ENCODE data around the gene FAM186B. TPM values are rescaled to one million over a fixed set of nuclear protein-coding genes. Genes with fewer than 3 reads are reported as not detected.

Gene FAM186B
- total and polyA plus RNA-seq, 2 donors (not counting 1 experiment from before 2014, with no cell fraction given) = 0.10 to 0.33 TPM

DNA sequence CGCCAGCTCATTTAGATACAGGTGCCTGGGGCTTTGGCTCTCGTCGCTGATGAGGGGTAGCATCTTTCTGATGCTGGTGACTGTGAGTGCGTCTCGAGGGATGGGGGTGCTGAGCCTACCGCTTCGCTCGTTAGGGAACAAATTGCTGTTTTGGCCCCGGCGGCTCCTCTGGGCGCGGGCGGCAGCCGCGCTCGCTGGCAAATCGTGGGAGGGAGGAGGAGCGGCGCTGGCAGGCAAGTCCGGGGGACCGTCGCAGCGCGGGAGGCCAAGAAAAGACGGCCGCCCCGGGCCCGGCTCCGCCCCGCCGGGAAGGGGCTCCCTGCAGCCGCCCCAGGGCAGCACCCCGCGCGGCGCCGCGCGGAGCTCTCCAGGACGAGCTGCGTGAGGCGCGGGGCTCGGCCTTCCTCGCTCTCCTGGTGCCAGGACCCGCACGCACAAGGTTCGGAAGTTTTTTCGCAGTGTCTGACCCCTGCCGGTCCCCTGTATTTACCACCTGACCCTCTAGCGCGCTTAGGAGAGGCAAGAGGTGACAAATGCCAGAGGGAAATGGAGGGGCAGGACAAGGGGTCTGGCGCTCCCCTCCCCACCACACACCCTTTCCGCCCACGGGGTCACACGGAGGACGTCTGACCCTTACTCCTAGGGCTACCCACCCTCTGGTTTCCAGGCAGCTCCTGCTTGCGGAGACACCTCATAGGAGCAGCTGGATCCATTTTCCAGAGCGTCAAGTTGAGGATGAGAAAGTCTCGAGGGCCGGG, 67.5 kb downstream of the FAM186B start:
- no peaks in the 10 kb centered on the region for H3K9me3 ChIP-seq (ENCODE audit: control insufficient read depth, insufficient read depth, low read depth, low read length)
- no peak overlapping the region for H3K9ac ChIP-seq (ENCODE audit: insufficient read depth, low read length)
- TF ChIP-seq EZH2 (IDR thresholded peaks at IDR 0.05; ENCODE audit: low read length, missing control alignments) = peak; percentile 95
- TF ChIP-seq, protein P1, sequence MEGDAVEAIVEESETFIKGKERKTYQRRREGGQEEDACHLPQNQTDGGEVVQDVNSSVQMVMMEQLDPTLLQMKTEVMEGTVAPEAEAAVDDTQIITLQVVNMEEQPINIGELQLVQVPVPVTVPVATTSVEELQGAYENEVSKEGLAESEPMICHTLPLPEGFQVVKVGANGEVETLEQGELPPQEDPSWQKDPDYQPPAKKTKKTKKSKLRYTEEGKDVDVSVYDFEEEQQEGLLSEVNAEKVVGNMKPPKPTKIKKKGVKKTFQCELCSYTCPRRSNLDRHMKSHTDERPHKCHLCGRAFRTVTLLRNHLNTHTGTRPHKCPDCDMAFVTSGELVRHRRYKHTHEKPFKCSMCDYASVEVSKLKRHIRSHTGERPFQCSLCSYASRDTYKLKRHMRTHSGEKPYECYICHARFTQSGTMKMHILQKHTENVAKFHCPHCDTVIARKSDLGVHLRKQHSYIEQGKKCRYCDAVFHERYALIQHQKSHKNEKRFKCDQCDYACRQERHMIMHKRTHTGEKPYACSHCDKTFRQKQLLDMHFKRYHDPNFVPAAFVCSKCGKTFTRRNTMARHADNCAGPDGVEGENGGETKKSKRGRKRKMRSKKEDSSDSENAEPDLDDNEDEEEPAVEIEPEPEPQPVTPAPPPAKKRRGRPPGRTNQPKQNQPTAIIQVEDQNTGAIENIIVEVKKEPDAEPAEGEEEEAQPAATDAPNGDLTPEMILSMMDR (conservative IDR thresholded peaks at IDR 0.05 in 1 of 2, IDR thresholded peaks at IDR 0.05 in 1 of 2; ENCODE audit: low read depth in 1 of 2, low read length in 2 of 2) = no peak
- H3K79me2 ChIP-seq (ENCODE audit: control insufficient read depth, insufficient read depth, low read length) = no peaks in the 10 kb centered on the region
- no peaks in the 10 kb centered on the region for H4K20me1 ChIP-seq (ENCODE audit: control insufficient read depth, extremely low read depth, insufficient read depth, low read length)
- H2AFZ ChIP-seq (ENCODE audit: low read length) = no peak overlapping the region
- no peaks in the 10 kb centered on the region for H3K36me3 ChIP-seq (ENCODE audit: control insufficient read depth, insufficient read depth, low read length)
- no peak overlapping the region for H3K27ac ChIP-seq (ENCODE audit: insufficient read depth, low read length)
- no peak for DNase-seq (ENCODE audit: low read depth in 2 of 2)
- H3K4me3 ChIP-seq (replicated peaks in 1 of 4; ENCODE audit: control extremely low read depth in 1 of 4, insufficient read depth in 1 of 4, low read depth in 3 of 4, low read length in 4 of 4) = peak overlapping the region; percentile 2 to 44 (median 36)
- H3K4me1 ChIP-seq (ENCODE audit: control insufficient read depth, extremely low read depth, insufficient read depth, low read length) = peaks cover 7% of the 10 kb centered on the region
- H3K27me3 ChIP-seq (ENCODE audit: control insufficient read depth, insufficient read depth, low read length) = peaks cover 33% of the 10 kb centered on the region
- H3K4me2 ChIP-seq (ENCODE audit: extremely low read depth, insufficient read depth, low read length) = peak overlapping the region; percentile 66

Other genes starting within 250 kb of the FAM186B start
- 14.1 and 22.1 TPM in 2 replicates for gene SPATS2, start 238.2 kb downstream of the FAM186B start, total RNA-seq
- 33.2 and 43.6 TPM in 2 replicates for gene SPATS2, start 238.2 kb downstream of the FAM186B start, polyA plus RNA-seq
- gene KCNH3, start 66.6 kb downstream of the FAM186B start, total RNA-seq = 0.17 and 0.26 TPM in 2 replicates
- 0.05 and 0.09 TPM in 2 replicates for gene KCNH3, start 66.6 kb downstream of the FAM186B start, polyA plus RNA-seq
- gene MCRS1, start 37.5 kb downstream of the FAM186B start, total RNA-seq = 37.5 and 52.2 TPM in 2 replicates
- gene MCRS1, start 37.5 kb downstream of the FAM186B start, polyA plus RNA-seq = 51.1 and 55.4 TPM in 2 replicates
- gene PRPF40B, start 17.9 kb upstream of the FAM186B start, total RNA-seq = 9.2 and 11.7 TPM in 2 replicates
- gene PRPF40B, start 17.9 kb upstream of the FAM186B start, polyA plus RNA-seq = 6.4 TPM in 2 replicates
- 17.2 and 22.5 TPM in 2 replicates for gene FMNL3, start 101.8 kb upstream of the FAM186B start, total RNA-seq
- gene FMNL3, start 101.8 kb upstream of the FAM186B start, polyA plus RNA-seq = 13.6 and 15.0 TPM in 2 replicates
- gene TMBIM6, start 135.9 kb upstream of the FAM186B start, total RNA-seq = 369 and 432 TPM in 2 replicates
- 830 and 879 TPM in 2 replicates for gene TMBIM6, start 135.9 kb upstream of the FAM186B start, polyA plus RNA-seq
- 11.6 and 14.2 TPM in 2 replicates for gene NCKAP5L, start 222.8 kb upstream of the FAM186B start, total RNA-seq
- 3.9 TPM in 2 replicates for gene NCKAP5L, start 222.8 kb upstream of the FAM186B start, polyA plus RNA-seq
- gene BCDIN3D, start 237.5 kb upstream of the FAM186B start, total RNA-seq = 4.5 and 7.2 TPM in 2 replicates
- gene BCDIN3D, start 237.5 kb upstream of the FAM186B start, polyA plus RNA-seq = 2.5 and 3.2 TPM in 2 replicates

All from fibroblast of lung (primary cell).